Trophoblast cell (in vitro differentiated cells and primary cell): ENCODE measurements around the gene KRT79.
A peak's percentile ranks its signal among the peaks of the same experiment; 100 is the strongest.

Source experiments
- DNase-seq, 2 donors: peaks; one replicate each; pipeline ENCODE4 v3.0.0-alpha.2; 2016
- H2AFZ ChIP-seq: 2 replicates; pipeline ENCODE4 v1.6.1; 2013; ENCODE audit warnings: low read length, moderate library complexity, mild to moderate bottlenecking; ENCODE audit not compliant: insufficient read depth, poor library complexity
- H2AK5ac ChIP-seq: 2 replicates; pipeline ENCODE4 v1.6.1; 2013; ENCODE audit warnings: mild to moderate bottlenecking, low read length
- H2BK120ac ChIP-seq: 2 replicates; pipeline ENCODE4 v1.6.1; 2013; ENCODE audit warnings: low read length, mild to moderate bottlenecking, moderate library complexity; ENCODE audit not compliant: insufficient read depth, poor library complexity
- H2BK12ac ChIP-seq: 2 replicates; pipeline ENCODE4 v1.6.1; 2013; ENCODE audit warnings: mild to moderate bottlenecking, low read length, moderate library complexity
- H2BK5ac ChIP-seq: 2 replicates; pipeline ENCODE4 v1.6.1; 2013; ENCODE audit warnings: low read length, low read depth, moderate library complexity, mild to moderate bottlenecking; ENCODE audit not compliant: poor library complexity
- H3K14ac ChIP-seq: 2 replicates; pipeline ENCODE4 v1.6.1; 2013; ENCODE audit warnings: mild to moderate bottlenecking, low read length
- H3K18ac ChIP-seq: 2 replicates; pipeline ENCODE4 v1.6.1; 2013; ENCODE audit warnings: mild to moderate bottlenecking, low read length
- H3K23ac ChIP-seq: 2 replicates; pipeline ENCODE4 v1.6.1; 2013; ENCODE audit warnings: low read length
- H3K27ac ChIP-seq: 2 replicates; pipeline ENCODE4 v1.5.1; 2013; ENCODE audit warnings: low read depth, mild to moderate bottlenecking, inconsistent platforms, low read length, moderate library complexity
- H3K27me3 ChIP-seq: 2 replicates; pipeline ENCODE4 v1.6.1; 2013; ENCODE audit warnings: inconsistent platforms, mild to moderate bottlenecking, low read length, moderate library complexity; ENCODE audit not compliant: insufficient read depth
- H3K36me3 ChIP-seq, 2 experiments: 1 replicate in 1 of 2; 2 replicates in 1 of 2; pipeline ENCODE4 v1.6.1; 2013; ENCODE audit warnings: low read length in 2 of 2, mild to moderate bottlenecking in 2 of 2, moderate library complexity in 1 of 2; ENCODE audit not compliant: insufficient read depth in 2 of 2, control insufficient read depth in 1 of 2
- H3K4ac ChIP-seq: 2 replicates; pipeline ENCODE4 v1.6.1; 2013; ENCODE audit warnings: low read depth, mild to moderate bottlenecking, low read length, moderate library complexity
- H3K4me1 ChIP-seq, 2 experiments: 1 replicate in 1 of 2; 2 replicates in 1 of 2; pipeline ENCODE4 v1.6.1; 2013; ENCODE audit warnings: low read length in 2 of 2, mild to moderate bottlenecking in 2 of 2, moderate library complexity in 1 of 2; ENCODE audit not compliant: insufficient read depth in 2 of 2, control insufficient read depth in 1 of 2
- H3K4me2 ChIP-seq: 2 replicates; pipeline ENCODE4 v1.6.1; 2013; ENCODE audit warnings: inconsistent platforms, mild to moderate bottlenecking, low read length, moderate library complexity
- H3K4me3 ChIP-seq: 2 replicates; pipeline ENCODE4 v1.5.1; 2013; ENCODE audit warnings: mild to moderate bottlenecking, low read depth, low read length, inconsistent platforms
- H3K79me1 ChIP-seq: one replicate; pipeline ENCODE4 v1.6.1; 2013; ENCODE audit warnings: low read length
- H3K79me2 ChIP-seq: 2 replicates; pipeline ENCODE4 v1.6.1; 2013; ENCODE audit warnings: low read length, mild to moderate bottlenecking; ENCODE audit not compliant: control insufficient read depth, insufficient read depth, poor library complexity
- H3K9ac ChIP-seq: 2 replicates; pipeline ENCODE4 v1.6.1; 2013; ENCODE audit warnings: mild to moderate bottlenecking, low read length
- H3K9me3 ChIP-seq: 2 replicates; pipeline ENCODE4 v1.6.1; 2013; ENCODE audit warnings: low read depth, mild to moderate bottlenecking, control low read depth, inconsistent platforms, low read length; ENCODE audit not compliant: insufficient read depth
- H4K12ac ChIP-seq: 2 replicates; pipeline ENCODE4 v1.6.1; 2013; ENCODE audit warnings: low read depth, mild to moderate bottlenecking, low read length, moderate library complexity
- H4K8ac ChIP-seq: 2 replicates; pipeline ENCODE4 v1.6.1; 2013; ENCODE audit warnings: low read depth, mild to moderate bottlenecking, low read length, moderate library complexity
- H4K91ac ChIP-seq: one replicate; pipeline ENCODE4 v1.6.1; 2013; ENCODE audit warnings: low read depth, mild to moderate bottlenecking, low read length, moderate library complexity
- WGBS: extraction: QIAGEN DNeasy Blood & Tissue Kit; methylation state at CpG from one replicate; pipeline ENCODE4 v1.1.7; 2013; ENCODE audit warnings: missing lambda C conversion rate; ENCODE audit not compliant: insufficient read length, insufficient coverage; ENCODE audit errors: extremely low coverage; 5-methylcytosine and 5-hydroxymethylcytosine counted together

KRT79 gene

GRCh38 chr12:52829986-52830770 lies 3.9 kb downstream of the KRT79 start:
- peaks cover 4% of the 10 kb centered on the region for H3K9me3 ChIP-seq
- H3K4me2 ChIP-seq = no peak overlapping the region
- H3K14ac ChIP-seq = no peak overlapping the region
- H4K91ac ChIP-seq = no peak overlapping the region
- WGBS = no CpG with 5 or more reads among the region's 8 CpGs
- H2BK120ac ChIP-seq = no peak overlapping the region
- no peaks in the 10 kb centered on the region for H3K27me3 ChIP-seq
- no peaks in the 10 kb centered on the region for H3K36me3 ChIP-seq
- no peaks in the 10 kb centered on the region for H3K79me2 ChIP-seq
- H2AFZ ChIP-seq = no peak overlapping the region
- no peak overlapping the region for H3K27ac ChIP-seq
- H3K4ac ChIP-seq = no peak overlapping the region
- H4K12ac ChIP-seq = no peak overlapping the region
- no peak overlapping the region for H2AK5ac ChIP-seq
- no peak overlapping the region for H2BK12ac ChIP-seq
- H3K23ac ChIP-seq = no peak overlapping the region
- no peak overlapping the region for H2BK5ac ChIP-seq
- no peak for DNase-seq
- H3K4me3 ChIP-seq = no peak overlapping the region
- H3K4me1 ChIP-seq = peaks cover 0 to 2% of the 10 kb centered on the region in 2 experiments
- no peak overlapping the region for H3K18ac ChIP-seq
- H4K8ac ChIP-seq = no peak overlapping the region
- H3K9ac ChIP-seq = no peak overlapping the region
- H3K79me1 ChIP-seq = no peaks in the 10 kb centered on the region

- no peak overlapping the region for H3K23ac ChIP-seq
- H2BK5ac ChIP-seq = no peak overlapping the region
- no peak overlapping the region for H3K9ac ChIP-seq
- H3K14ac ChIP-seq = no peak overlapping the region
- no peak overlapping the region for H2BK12ac ChIP-seq
- no peak overlapping the region for H2AK5ac ChIP-seq
- no peak overlapping the region for H3K4me2 ChIP-seq
- H3K79me1 ChIP-seq = no peaks in the 10 kb centered on the region
- no peaks in the 10 kb centered on the region for H3K79me2 ChIP-seq
- no peaks in the 10 kb centered on the region for H3K36me3 ChIP-seq
- H3K4me3 ChIP-seq = no peak overlapping the region
- H4K12ac ChIP-seq = no peak overlapping the region
- peak in 1 of 2 donors; percentile 35 for DNase-seq
- H4K8ac ChIP-seq = no peak overlapping the region
- no peak overlapping the region for H2AFZ ChIP-seq
- WGBS = no CpG with 5 or more reads among the region's 2 CpGs
- no peak overlapping the region for H2BK120ac ChIP-seq
- H3K4me1 ChIP-seq = peaks cover 0 to 2% of the 10 kb centered on the region in 2 experiments
- H3K27me3 ChIP-seq = no peaks in the 10 kb centered on the region
- H3K18ac ChIP-seq = no peak overlapping the region
- H3K9me3 ChIP-seq = peaks cover 2% of the 10 kb centered on the region
- no peak overlapping the region for H3K4ac ChIP-seq
- H4K91ac ChIP-seq = no peak overlapping the region
- no peak overlapping the region for H3K27ac ChIP-seq
These were observed 5.5 kb downstream of the KRT79 start for GRCh38 chr12:52828591-52829021.

- Histone ChIP-seq H3K27me3 (no peaks in the 10 kb centered on the region), H3K23ac (no peak overlapping the region), H3K79me1 (no peaks in the 10 kb centered on the region), H3K4me1 (peaks cover 0 to 2% of the 10 kb centered on the region in 2 experiments), H3K36me3 (no peaks in the 10 kb centered on the region), H2BK5ac (no peak overlapping the region), H3K9me3 (peaks cover 2% of the 10 kb centered on the region), H3K27ac (no peak overlapping the region), H3K4me2 (no peak overlapping the region), H4K8ac (no peak overlapping the region), H4K91ac (no peak overlapping the region), H3K14ac (no peak overlapping the region), H2BK120ac (no peak overlapping the region), H2AFZ (no peak overlapping the region), H2BK12ac (no peak overlapping the region), H4K12ac (no peak overlapping the region), H3K9ac (no peak overlapping the region), H3K4me3 (no peak overlapping the region), H3K4ac (no peak overlapping the region), H2AK5ac (no peak overlapping the region), H3K18ac (no peak overlapping the region), H3K79me2 (no peaks in the 10 kb centered on the region)
- DNase-seq = no peak
These were observed 6.0 kb downstream of the KRT79 start for GRCh38 chr12:52828156-52828555.

GRCh38 chr12:52827499-52828090 lies 6.5 kb downstream of the KRT79 start:
- Histone ChIP-seq H2BK120ac (no peak overlapping the region), H3K79me1 (no peaks in the 10 kb centered on the region), H3K18ac (no peak overlapping the region), H3K27ac (no peak overlapping the region), H3K27me3 (no peaks in the 10 kb centered on the region), H2BK5ac (no peak overlapping the region), H2BK12ac (no peak overlapping the region), H4K8ac (no peak overlapping the region), H3K4me2 (no peak overlapping the region), H4K91ac (no peak overlapping the region), H3K79me2 (no peaks in the 10 kb centered on the region), H3K4me1 (peaks cover 0 to 2% of the 10 kb centered on the region in 2 experiments), H3K9me3 (peaks cover 2% of the 10 kb centered on the region), H3K36me3 (no peaks in the 10 kb centered on the region), H3K23ac (no peak overlapping the region), H2AK5ac (no peak overlapping the region), H3K4ac (no peak overlapping the region), H2AFZ (no peak overlapping the region), H4K12ac (no peak overlapping the region), H3K14ac (no peak overlapping the region), H3K9ac (no peak overlapping the region), H3K4me3 (no peak overlapping the region)
- no peak for DNase-seq
- WGBS = no CpG with 5 or more reads among the region's 6 CpGs
